ENCODE results near the gene SRGAP2C. TPM values are rescaled to one million over a fixed set of nuclear protein-coding genes. Genes with fewer than 3 reads are reported as not detected.
"Not testable (repeated sequence)": the region's sequence is repeated elsewhere in the genome, so short reads cannot be mapped to it uniquely, and the experiment has no call there.

Gene SRGAP2C
- polyA plus RNA-seq, 1 donor from 2014 or later: 10.0 TPM

GRCh38 chr1:121400108-121400507 lies 215.3 kb downstream of the SRGAP2C start:
- not testable (repeated sequence) for H2AFZ ChIP-seq (ENCODE audit: low read depth, low read length); H3K9me3 ChIP-seq (ENCODE audit: low read length)

DNA sequence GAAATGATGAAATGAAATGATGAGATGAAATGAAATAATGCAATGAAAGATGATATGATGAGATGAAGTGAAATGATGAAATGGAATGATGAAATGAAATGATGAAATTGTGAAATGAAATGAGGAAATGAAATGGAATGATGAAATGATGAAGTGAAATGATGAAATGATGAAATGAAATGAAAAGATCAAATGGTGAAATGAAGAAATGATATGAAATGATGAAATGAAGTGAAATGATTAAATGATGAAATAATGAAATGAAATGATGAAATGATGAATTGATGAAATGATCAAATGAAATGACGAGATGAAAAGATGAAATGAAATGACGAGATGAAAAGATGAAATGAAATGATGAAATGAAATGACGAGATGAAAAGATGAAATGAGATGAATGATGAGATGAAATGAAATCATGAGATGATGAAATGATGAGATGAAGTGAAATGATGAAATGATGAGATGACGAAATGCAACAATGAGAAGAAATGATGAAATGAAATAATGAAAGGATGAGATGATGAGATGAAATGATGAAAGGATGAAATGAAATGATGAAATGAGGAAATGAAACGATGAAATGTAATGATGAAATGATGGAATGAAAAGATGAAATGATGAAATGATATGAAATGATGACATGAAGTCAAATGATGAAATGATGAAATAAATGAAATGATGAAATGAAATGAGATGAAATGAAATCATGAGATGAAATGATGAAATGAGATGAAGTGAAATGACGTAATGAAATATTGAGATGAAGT lies 216.0 kb downstream of the SRGAP2C start:
- not testable (repeated sequence) for H4K20me1 ChIP-seq (ENCODE audit: insufficient read depth); H3K4me3 ChIP-seq (ENCODE audit: low read length); H3K79me2 ChIP-seq (replicated peaks; ENCODE audit: insufficient read depth, low read length); H3K4me2 ChIP-seq (ENCODE audit: low read length); H3K27ac ChIP-seq (ENCODE audit: low read length); H3K27me3 ChIP-seq (ENCODE audit: insufficient read depth, low read depth, low read length); H3K36me3 ChIP-seq (ENCODE audit: insufficient read depth, low read length); H2AFZ ChIP-seq (ENCODE audit: low read depth, low read length); H3F3A ChIP-seq (ENCODE audit: insufficient read depth, low read length, poor library complexity, severe bottlenecking); H3K9me2 ChIP-seq (ENCODE audit: insufficient read depth, low read length); H3K9ac ChIP-seq (ENCODE audit: low read length); H3K9me3 ChIP-seq (ENCODE audit: low read length)

More at GRCh38 chr1:121400108-121400507, 215.3 kb downstream of the SRGAP2C start:
- H3F3A ChIP-seq (ENCODE audit: insufficient read depth, low read length, poor library complexity, severe bottlenecking); H4K20me1 ChIP-seq (ENCODE audit: insufficient read depth); H3K36me3 ChIP-seq (ENCODE audit: insufficient read depth, low read length); H3K4me2 ChIP-seq (ENCODE audit: low read length); H3K79me2 ChIP-seq (replicated peaks; ENCODE audit: insufficient read depth, low read length); H3K9me2 ChIP-seq (ENCODE audit: insufficient read depth, low read length); H3K4me3 ChIP-seq (ENCODE audit: low read length); H3K27ac ChIP-seq (ENCODE audit: low read length); H3K9ac ChIP-seq (ENCODE audit: low read length); H3K27me3 ChIP-seq (ENCODE audit: insufficient read depth, low read depth, low read length): not testable (repeated sequence)

DNA sequence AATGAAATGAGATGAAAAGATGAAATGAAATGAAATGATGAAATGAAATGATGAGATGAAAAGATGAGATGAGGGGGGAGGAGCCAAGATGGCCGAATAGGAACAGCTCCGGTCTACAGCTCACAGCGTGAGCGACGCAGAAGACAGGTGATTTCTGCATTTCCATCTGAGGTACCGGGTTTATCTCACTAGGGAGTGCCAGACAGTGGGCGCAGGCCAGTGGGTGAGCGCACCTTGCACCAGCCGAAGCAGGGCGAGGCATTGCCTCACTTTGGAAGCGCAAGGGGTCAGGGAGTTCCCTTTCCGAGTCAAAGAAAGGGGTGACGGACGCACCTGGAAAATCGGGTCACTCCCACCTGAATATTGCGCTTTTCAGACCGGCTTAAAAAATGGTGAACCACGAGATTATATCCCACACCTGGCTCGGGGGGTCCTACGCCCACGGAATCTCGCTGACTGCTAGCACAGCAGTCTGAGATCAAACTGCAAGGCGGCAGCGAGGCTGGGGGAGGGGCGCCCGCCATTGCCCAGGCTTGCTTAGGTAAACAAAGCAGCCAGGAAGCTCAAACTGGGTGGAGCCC lies 216.7 kb downstream of the SRGAP2C start:
- not testable (repeated sequence) for H3K9ac ChIP-seq (ENCODE audit: low read length); H3K79me2 ChIP-seq (replicated peaks; ENCODE audit: insufficient read depth, low read length); H3F3A ChIP-seq (ENCODE audit: insufficient read depth, low read length, poor library complexity, severe bottlenecking); H3K36me3 ChIP-seq (ENCODE audit: insufficient read depth, low read length); H3K27me3 ChIP-seq (ENCODE audit: insufficient read depth, low read depth, low read length); H4K20me1 ChIP-seq (ENCODE audit: insufficient read depth); H3K4me3 ChIP-seq (ENCODE audit: low read length); H3K27ac ChIP-seq (ENCODE audit: low read length); H3K9me2 ChIP-seq (ENCODE audit: insufficient read depth, low read length); H2AFZ ChIP-seq (ENCODE audit: low read depth, low read length); H3K9me3 ChIP-seq (ENCODE audit: low read length); H3K4me2 ChIP-seq (ENCODE audit: low read length)

- not testable (repeated sequence) for H3K9me3 ChIP-seq (ENCODE audit: low read length); H3K79me2 ChIP-seq (replicated peaks; ENCODE audit: insufficient read depth, low read length); H4K20me1 ChIP-seq (ENCODE audit: insufficient read depth); H3K9ac ChIP-seq (ENCODE audit: low read length); H3F3A ChIP-seq (ENCODE audit: insufficient read depth, low read length, poor library complexity, severe bottlenecking); H2AFZ ChIP-seq (ENCODE audit: low read depth, low read length); H3K27ac ChIP-seq (ENCODE audit: low read length); H3K4me3 ChIP-seq (ENCODE audit: low read length); H3K27me3 ChIP-seq (ENCODE audit: insufficient read depth, low read depth, low read length); H3K4me2 ChIP-seq (ENCODE audit: low read length); H3K36me3 ChIP-seq (ENCODE audit: insufficient read depth, low read length); H3K9me2 ChIP-seq (ENCODE audit: insufficient read depth, low read length)
Observed at GRCh38 chr1:121403254-121403653, 218.5 kb downstream of the SRGAP2C start.

GRCh38 chr1:121408354-121408753 lies 223.6 kb downstream of the SRGAP2C start:
- Histone ChIP-seq H4K20me1 (ENCODE audit: insufficient read depth) (no peaks in the 10 kb centered on the region), H3K36me3 (ENCODE audit: insufficient read depth, low read length) (no peaks in the 10 kb centered on the region), H3K9ac (ENCODE audit: low read length) (no peak overlapping the region), H3K9me2 (ENCODE audit: insufficient read depth, low read length) (no peaks in the 10 kb centered on the region), H3K79me2 (replicated peaks; ENCODE audit: insufficient read depth, low read length) (no peaks in the 10 kb centered on the region), H3K4me3 (ENCODE audit: low read length) (no peak overlapping the region), H3K27ac (ENCODE audit: low read length) (no peak overlapping the region), H2AFZ (ENCODE audit: low read depth, low read length) (no peak overlapping the region), H3K4me2 (ENCODE audit: low read length) (no peak overlapping the region), H3F3A (ENCODE audit: insufficient read depth, low read length, poor library complexity, severe bottlenecking) (no peaks in the 10 kb centered on the region), H3K9me3 (ENCODE audit: low read length) (no peaks in the 10 kb centered on the region), H3K27me3 (ENCODE audit: insufficient read depth, low read depth, low read length) (no peaks in the 10 kb centered on the region)
- TF ChIP-seq, protein P1, sequence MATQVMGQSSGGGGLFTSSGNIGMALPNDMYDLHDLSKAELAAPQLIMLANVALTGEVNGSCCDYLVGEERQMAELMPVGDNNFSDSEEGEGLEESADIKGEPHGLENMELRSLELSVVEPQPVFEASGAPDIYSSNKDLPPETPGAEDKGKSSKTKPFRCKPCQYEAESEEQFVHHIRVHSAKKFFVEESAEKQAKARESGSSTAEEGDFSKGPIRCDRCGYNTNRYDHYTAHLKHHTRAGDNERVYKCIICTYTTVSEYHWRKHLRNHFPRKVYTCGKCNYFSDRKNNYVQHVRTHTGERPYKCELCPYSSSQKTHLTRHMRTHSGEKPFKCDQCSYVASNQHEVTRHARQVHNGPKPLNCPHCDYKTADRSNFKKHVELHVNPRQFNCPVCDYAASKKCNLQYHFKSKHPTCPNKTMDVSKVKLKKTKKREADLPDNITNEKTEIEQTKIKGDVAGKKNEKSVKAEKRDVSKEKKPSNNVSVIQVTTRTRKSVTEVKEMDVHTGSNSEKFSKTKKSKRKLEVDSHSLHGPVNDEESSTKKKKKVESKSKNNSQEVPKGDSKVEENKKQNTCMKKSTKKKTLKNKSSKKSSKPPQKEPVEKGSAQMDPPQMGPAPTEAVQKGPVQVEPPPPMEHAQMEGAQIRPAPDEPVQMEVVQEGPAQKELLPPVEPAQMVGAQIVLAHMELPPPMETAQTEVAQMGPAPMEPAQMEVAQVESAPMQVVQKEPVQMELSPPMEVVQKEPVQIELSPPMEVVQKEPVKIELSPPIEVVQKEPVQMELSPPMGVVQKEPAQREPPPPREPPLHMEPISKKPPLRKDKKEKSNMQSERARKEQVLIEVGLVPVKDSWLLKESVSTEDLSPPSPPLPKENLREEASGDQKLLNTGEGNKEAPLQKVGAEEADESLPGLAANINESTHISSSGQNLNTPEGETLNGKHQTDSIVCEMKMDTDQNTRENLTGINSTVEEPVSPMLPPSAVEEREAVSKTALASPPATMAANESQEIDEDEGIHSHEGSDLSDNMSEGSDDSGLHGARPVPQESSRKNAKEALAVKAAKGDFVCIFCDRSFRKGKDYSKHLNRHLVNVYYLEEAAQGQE (IDR thresholded peaks at IDR 0.05; ENCODE audit: borderline replicate concordance): no peak
- TF ChIP-seq TAF1 (IDR thresholded peaks at IDR 0.05; ENCODE audit: low read depth) (no peak), EZH2 (IDR thresholded peaks at IDR 0.05; ENCODE audit: borderline replicate concordance, insufficient read depth, low read length, poor library complexity, severe bottlenecking) (no peak), SMC3 (conservative IDR thresholded peaks at IDR 0.05; ENCODE audit: poor library complexity) (no peak), POLR2AphosphoS5 (IDR thresholded peaks at IDR 0.05) (no peak), EP300 (conservative IDR thresholded peaks at IDR 0.05; ENCODE audit: poor library complexity, severe bottlenecking) (no peak), RAD21 (conservative IDR thresholded peaks at IDR 0.05) (no peak), MXI1 (conservative IDR thresholded peaks at IDR 0.05; ENCODE audit: poor library complexity, severe bottlenecking) (no peak)
- TF ChIP-seq, protein P2, sequence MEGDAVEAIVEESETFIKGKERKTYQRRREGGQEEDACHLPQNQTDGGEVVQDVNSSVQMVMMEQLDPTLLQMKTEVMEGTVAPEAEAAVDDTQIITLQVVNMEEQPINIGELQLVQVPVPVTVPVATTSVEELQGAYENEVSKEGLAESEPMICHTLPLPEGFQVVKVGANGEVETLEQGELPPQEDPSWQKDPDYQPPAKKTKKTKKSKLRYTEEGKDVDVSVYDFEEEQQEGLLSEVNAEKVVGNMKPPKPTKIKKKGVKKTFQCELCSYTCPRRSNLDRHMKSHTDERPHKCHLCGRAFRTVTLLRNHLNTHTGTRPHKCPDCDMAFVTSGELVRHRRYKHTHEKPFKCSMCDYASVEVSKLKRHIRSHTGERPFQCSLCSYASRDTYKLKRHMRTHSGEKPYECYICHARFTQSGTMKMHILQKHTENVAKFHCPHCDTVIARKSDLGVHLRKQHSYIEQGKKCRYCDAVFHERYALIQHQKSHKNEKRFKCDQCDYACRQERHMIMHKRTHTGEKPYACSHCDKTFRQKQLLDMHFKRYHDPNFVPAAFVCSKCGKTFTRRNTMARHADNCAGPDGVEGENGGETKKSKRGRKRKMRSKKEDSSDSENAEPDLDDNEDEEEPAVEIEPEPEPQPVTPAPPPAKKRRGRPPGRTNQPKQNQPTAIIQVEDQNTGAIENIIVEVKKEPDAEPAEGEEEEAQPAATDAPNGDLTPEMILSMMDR (IDR thresholded peaks at IDR 0.05; ENCODE audit: poor library complexity, severe bottlenecking): no peak

All from neural cell (in vitro differentiated cells).